AG20443 (cell line): Measurements from ENCODE around the gene IKBIP.
"Not testable (repeated sequence)": the region's sequence is repeated elsewhere in the genome, so short reads cannot be mapped to it uniquely, and the experiment has no call there.

Experiments
- DNase-seq: peaks from one replicate; pipeline ENCODE4 v3.0.0; 2012; ENCODE audit warnings: low spot score, mixed read lengths

IKBIP gene

GRCh38 chr12:98576795-98577194, 67.8 kb downstream of the IKBIP start:
- DNase-seq = not testable (repeated sequence)

GRCh38 chr12:98575013-98575412, 69.6 kb downstream of the IKBIP start:
- no peak for DNase-seq
